ENCODE results near the gene VAC14. TPM values are rescaled to one million over a fixed set of nuclear protein-coding genes. Genes with fewer than 3 reads are reported as not detected.

VAC14 gene
- total RNA-seq, 1 experiment from 2014 or later: 35.3 TPM

DNA sequence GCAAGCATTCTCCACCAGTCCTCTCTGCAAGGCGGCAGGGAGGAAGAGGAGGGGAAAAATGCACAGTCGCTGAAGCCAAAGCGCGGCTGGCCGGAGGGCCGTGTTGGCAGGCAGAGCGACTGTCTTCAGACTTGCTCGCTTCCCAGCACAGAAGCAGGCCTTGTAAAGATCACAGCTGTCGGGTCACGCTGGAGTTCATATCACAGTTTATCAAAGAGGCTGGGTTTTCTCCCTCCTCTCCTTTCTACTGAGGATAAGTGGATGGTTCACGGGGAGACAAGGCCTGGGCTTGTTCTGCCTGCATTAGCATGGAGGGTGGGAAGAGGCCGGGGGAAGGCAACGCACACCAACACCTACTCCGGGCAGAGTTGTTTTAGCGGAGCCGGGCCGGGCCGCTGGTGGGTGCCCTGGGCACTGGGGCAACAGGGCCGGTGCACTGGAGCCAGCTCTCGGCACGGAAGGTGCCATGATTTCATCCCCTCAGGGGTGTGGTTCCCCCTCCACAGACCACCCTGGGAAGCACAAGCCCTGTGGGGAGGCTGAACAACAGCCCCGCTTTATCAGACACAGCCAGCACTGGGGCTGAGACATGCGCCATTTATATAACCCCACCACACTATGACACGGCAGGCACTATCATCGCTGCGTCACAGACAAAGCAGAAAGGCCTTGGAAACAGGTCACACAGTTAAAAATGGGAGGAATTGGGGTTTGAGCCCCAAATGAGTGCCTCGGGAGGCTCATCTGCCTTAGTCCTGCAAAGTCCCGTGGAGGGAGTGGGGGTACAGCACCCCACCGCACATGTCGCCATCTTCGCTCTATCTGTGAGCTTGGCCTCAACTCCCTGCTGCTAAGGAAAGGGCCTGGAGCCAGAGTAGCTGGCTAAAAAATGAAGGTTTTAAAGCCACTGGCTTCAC is 74.8 kb downstream of the VAC14 start:
- H2AFZ ChIP-seq (ENCODE audit: low read depth, low read length, poor library complexity, severe bottlenecking): no peak overlapping the region
- ATAC-seq (no peak), DNase-seq (ENCODE audit: low read depth, low spot score) (no peak)
- no TSS peak for BruUV-seq (replicated peaks)
- CTCF ChIA-PET: interaction anchor here (1.5 kb wide), 1 partner anchor 12 kb away, joined by 4 read pairs; no protein-coding TSS in a partner anchor
- no peaks in the 10 kb centered on the region for H3K9me3 ChIP-seq (ENCODE audit: control insufficient read depth in 1 of 2, insufficient read depth in 1 of 2, low read depth in 1 of 2, low read length in 2 of 2)
- no peaks in the 10 kb centered on the region for H3K27me3 ChIP-seq (ENCODE audit: insufficient read depth, low read length)
- no peaks in the 10 kb centered on the region for H4K20me1 ChIP-seq (ENCODE audit: insufficient read depth)
- no peak overlapping the region for H3K27ac ChIP-seq (ENCODE audit: low read depth, low read length)
- peaks cover 0 to 2% of the 10 kb centered on the region in 2 experiments; a peak in 1 of 4 replicates for H3K36me3 ChIP-seq (ENCODE audit: control insufficient read depth in 1 of 2, insufficient read depth in 2 of 2, low read length in 2 of 2)
- no peak for TF ChIP-seq FOSL1 (IDR thresholded peaks at IDR 0.05; ENCODE audit: low read depth)
- no peak for TF ChIP-seq JUND (IDR thresholded peaks at IDR 0.05)
- no peak for TF ChIP-seq YY1 (IDR thresholded peaks at IDR 0.05; ENCODE audit: extremely low read depth, insufficient replicate concordance, low read depth, low read length)
- no peak for TF ChIP-seq ZFX (IDR thresholded peaks at IDR 0.05)
- no peak for TF ChIP-seq POLR2AphosphoS5 (IDR thresholded peaks at IDR 0.05; ENCODE audit: low read depth, low read length)
- TF ChIP-seq ZNF274 (IDR thresholded peaks at IDR 0.05; ENCODE audit: low read depth, low read length): no peak
- TF ChIP-seq POLR2A (IDR thresholded peaks at IDR 0.05; ENCODE audit: borderline replicate concordance, extremely low read depth, insufficient read depth, insufficient read length): no peak
- TF ChIP-seq EZH2 (IDR thresholded peaks at IDR 0.05): no peak
- TF ChIP-seq TCF7L2 (IDR thresholded peaks at IDR 0.05; ENCODE audit: borderline replicate concordance, extremely low read depth, insufficient read depth, insufficient read length): no peak
- no peak for TF ChIP-seq EGR1 (IDR thresholded peaks at IDR 0.05; ENCODE audit: low read depth)
- TF ChIP-seq CBX3 (IDR thresholded peaks at IDR 0.05; ENCODE audit: low read depth): no peak
- no peak for TF ChIP-seq ELF1 (IDR thresholded peaks at IDR 0.05; ENCODE audit: borderline replicate concordance, low read depth)
- TF ChIP-seq SRF (IDR thresholded peaks at IDR 0.05; ENCODE audit: low read depth): no peak
- no peak for TF ChIP-seq SP1 (IDR thresholded peaks at IDR 0.05; ENCODE audit: low read depth)
- no peak for TF ChIP-seq REST (IDR thresholded peaks at IDR 0.05; ENCODE audit: low read depth)
- TF ChIP-seq, protein P1, sequence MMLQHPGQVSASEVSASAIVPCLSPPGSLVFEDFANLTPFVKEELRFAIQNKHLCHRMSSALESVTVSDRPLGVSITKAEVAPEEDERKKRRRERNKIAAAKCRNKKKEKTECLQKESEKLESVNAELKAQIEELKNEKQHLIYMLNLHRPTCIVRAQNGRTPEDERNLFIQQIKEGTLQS (IDR thresholded peaks at IDR 0.05): no peak
- TF ChIP-seq, protein P2, sequence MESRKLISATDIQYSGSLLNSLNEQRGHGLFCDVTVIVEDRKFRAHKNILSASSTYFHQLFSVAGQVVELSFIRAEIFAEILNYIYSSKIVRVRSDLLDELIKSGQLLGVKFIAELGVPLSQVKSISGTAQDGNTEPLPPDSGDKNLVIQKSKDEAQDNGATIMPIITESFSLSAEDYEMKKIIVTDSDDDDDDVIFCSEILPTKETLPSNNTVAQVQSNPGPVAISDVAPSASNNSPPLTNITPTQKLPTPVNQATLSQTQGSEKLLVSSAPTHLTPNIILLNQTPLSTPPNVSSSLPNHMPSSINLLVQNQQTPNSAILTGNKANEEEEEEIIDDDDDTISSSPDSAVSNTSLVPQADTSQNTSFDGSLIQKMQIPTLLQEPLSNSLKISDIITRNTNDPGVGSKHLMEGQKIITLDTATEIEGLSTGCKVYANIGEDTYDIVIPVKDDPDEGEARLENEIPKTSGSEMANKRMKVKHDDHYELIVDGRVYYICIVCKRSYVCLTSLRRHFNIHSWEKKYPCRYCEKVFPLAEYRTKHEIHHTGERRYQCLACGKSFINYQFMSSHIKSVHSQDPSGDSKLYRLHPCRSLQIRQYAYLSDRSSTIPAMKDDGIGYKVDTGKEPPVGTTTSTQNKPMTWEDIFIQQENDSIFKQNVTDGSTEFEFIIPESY (IDR thresholded peaks at IDR 0.05; ENCODE audit: extremely low read depth, insufficient replicate concordance, low read length): no peak
- RAD21 ChIA-PET (ENCODE audit: low non-redundant PET in 1 of 2, low total read pairs in 2 of 2, uncharacterized antibody in 2 of 2, unreplicated experiment in 2 of 2): no interaction called here
- H3K9me2 ChIP-seq (ENCODE audit: insufficient read depth): no peaks in the 10 kb centered on the region
- no peaks in the 10 kb centered on the region for H3K79me2 ChIP-seq (ENCODE audit: insufficient read depth, low read length)
- no peak overlapping the region for H3K4me3 ChIP-seq (replicated peaks in 1 of 2; ENCODE audit: low read depth in 1 of 2, low read length in 2 of 2)
- intact Hi-C loops (cut with micrococcal nuclease): no loop called here
- POLR2A ChIA-PET: no interaction called here
- H3K4me1 ChIP-seq (ENCODE audit: control insufficient read depth in 1 of 2, insufficient read depth in 2 of 2, low read length in 2 of 2): no peaks in the 10 kb centered on the region
- no peak overlapping the region for H3K9ac ChIP-seq (ENCODE audit: low read length)
- no peak overlapping the region for H3K4me2 ChIP-seq (ENCODE audit: low read length)
